ENCODE measurements around the gene KLHL18.

Gene KLHL18

GRCh38 chr3:47380601-47381316 is 98.0 kb downstream of the KLHL18 start, which contains the start of gene PTPN23:
Gene PTPN23, plus strand, starts transcription at chr3:47381021. Its CDS starts 76 bp downstream, at chr3:47381097.
- peak within 1 kb of the TSS; percentile 60 for H3K4me3 ChIP-seq (ENCODE audit: low read depth, low read length)
- TF ChIP-seq, protein P1, sequence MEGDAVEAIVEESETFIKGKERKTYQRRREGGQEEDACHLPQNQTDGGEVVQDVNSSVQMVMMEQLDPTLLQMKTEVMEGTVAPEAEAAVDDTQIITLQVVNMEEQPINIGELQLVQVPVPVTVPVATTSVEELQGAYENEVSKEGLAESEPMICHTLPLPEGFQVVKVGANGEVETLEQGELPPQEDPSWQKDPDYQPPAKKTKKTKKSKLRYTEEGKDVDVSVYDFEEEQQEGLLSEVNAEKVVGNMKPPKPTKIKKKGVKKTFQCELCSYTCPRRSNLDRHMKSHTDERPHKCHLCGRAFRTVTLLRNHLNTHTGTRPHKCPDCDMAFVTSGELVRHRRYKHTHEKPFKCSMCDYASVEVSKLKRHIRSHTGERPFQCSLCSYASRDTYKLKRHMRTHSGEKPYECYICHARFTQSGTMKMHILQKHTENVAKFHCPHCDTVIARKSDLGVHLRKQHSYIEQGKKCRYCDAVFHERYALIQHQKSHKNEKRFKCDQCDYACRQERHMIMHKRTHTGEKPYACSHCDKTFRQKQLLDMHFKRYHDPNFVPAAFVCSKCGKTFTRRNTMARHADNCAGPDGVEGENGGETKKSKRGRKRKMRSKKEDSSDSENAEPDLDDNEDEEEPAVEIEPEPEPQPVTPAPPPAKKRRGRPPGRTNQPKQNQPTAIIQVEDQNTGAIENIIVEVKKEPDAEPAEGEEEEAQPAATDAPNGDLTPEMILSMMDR (IDR thresholded peaks at IDR 0.05; ENCODE audit: low read depth, low read length): no peak
- H3K36me3 ChIP-seq: peaks cover 5% of the 10 kb centered on the region; the same call in 1 of the 2 replicates
- peak; percentile 99 for DNase-seq
- H3K27me3 ChIP-seq (ENCODE audit: insufficient read depth, low read depth, severe bottlenecking): no peaks in the 10 kb centered on the region
- no peaks in the 10 kb centered on the region for H3K9me3 ChIP-seq (ENCODE audit: severe bottlenecking)
- H3K27ac ChIP-seq: peak within 1 kb of the TSS; percentile 83

DNA sequence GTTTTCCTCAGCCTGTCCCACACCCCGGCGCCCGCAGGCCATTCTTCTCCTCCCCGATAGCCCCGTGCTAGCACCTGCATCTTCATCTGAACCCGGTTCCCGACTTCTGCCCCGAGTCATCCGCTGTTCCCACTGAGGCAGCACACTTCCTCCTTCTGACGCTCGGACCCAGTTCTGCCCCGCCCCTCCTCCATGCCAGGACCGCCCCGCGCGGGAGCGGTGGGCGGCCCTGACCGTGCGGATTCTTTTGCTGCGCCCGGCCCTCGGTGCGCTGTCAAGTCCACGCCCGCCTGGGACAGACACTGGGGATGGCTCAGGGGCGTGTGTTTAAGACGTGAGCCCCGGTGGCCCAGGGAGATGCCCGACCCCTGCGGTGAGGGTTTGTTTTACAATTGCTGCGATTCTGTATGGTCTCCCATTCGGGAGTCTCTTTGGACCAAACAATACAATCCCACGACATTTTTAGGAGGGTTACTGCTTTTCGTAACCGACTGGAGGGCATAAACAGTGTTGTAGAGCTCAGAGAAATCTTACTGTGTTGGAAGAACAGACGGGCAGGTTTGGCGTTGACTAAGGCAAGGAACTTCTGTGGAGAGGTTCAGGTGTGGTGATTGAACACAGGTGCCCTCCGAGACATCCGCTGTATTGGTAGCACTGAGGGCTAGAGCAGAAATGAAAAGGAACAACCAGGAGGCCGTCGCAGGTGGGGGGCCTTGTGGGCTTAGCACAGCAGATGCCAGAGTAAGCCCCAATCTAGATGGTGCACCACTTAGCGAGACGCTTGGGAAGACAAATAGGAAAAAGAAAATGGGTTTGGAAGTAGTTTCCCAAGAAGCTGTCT is 98.8 kb downstream of the KLHL18 start:
- peak overlapping the region; percentile 83 for H3K27ac ChIP-seq
- peak; percentile 92 for DNase-seq

DNA sequence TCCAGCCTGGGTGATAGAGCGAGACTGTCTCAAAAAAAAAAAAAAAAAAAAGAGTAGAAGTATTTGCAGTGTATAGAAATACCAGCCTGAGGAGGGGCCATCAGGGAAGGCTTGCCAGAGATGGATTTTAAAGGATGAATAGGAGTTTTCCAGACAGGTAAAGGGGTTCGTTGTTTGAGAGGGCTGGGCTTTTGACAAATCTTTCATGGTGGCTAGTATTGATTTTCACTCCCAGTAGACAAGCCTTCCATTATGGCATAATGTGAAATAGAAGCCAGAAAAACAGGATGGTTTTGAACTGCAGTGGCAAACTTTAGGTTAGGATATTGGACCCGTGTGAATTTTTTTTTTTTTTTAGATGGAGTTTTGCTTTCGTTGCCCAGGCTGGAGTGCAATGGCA is 101.7 kb downstream of the KLHL18 start:
- H3K36me3 ChIP-seq: peaks cover 22% of the 10 kb centered on the region
- TF ChIP-seq, protein P1 (IDR thresholded peaks at IDR 0.05; ENCODE audit: low read depth, low read length): no peak
- DNase-seq: no peak
- H3K27ac ChIP-seq: no peak overlapping the region
- no peaks in the 10 kb centered on the region for H3K27me3 ChIP-seq (ENCODE audit: insufficient read depth, low read depth, severe bottlenecking)
- H3K9me3 ChIP-seq (ENCODE audit: severe bottlenecking): no peaks in the 10 kb centered on the region
- H3K4me3 ChIP-seq (ENCODE audit: low read depth, low read length): no peak overlapping the region

More for the DNA sequence above, 98.8 kb downstream of the KLHL18 start:
- Histone ChIP-seq H3K4me3 (ENCODE audit: low read depth, low read length) (peak overlapping the region; percentile 60), H3K36me3 (peaks cover 7% of the 10 kb centered on the region; the same call in 1 of the 2 replicates), H3K9me3 (ENCODE audit: severe bottlenecking) (no peaks in the 10 kb centered on the region), H3K27me3 (ENCODE audit: insufficient read depth, low read depth, severe bottlenecking) (no peaks in the 10 kb centered on the region)
- TF ChIP-seq, protein P1 (IDR thresholded peaks at IDR 0.05; ENCODE audit: low read depth, low read length): no peak

- no peaks in the 10 kb centered on the region for H3K27me3 ChIP-seq (ENCODE audit: insufficient read depth, low read depth, severe bottlenecking)
- H3K9me3 ChIP-seq (ENCODE audit: severe bottlenecking): no peaks in the 10 kb centered on the region
- TF ChIP-seq, protein P1 (IDR thresholded peaks at IDR 0.05; ENCODE audit: low read depth, low read length): no peak
- peaks cover 22% of the 10 kb centered on the region for H3K36me3 ChIP-seq
- no peak overlapping the region for H3K4me3 ChIP-seq (ENCODE audit: low read depth, low read length)
- H3K27ac ChIP-seq: no peak overlapping the region
- DNase-seq: no peak
Measured at GRCh38 chr3:47385007-47385406, 102.3 kb downstream of the KLHL18 start.

DNA sequence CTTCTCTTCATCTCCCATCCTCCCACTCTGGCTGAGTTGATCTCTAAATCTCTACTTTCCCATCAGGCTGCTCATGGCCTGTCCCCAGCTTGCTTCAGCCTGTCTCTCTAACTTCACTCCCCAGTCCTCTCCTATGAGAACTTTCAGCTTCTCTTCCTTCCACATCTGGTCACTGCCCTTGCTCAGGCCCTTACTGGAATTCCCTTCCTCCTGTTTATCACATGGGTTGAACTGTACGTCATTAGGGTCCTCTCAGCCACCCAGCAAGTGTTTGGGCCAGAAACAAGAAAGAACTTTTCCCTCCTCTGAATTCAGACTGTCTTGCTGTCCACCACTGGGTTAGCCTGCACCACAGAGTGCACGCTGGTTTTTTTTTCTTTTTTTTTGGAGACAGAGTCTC is 103.1 kb downstream of the KLHL18 start:
- no peaks in the 10 kb centered on the region for H3K27me3 ChIP-seq (ENCODE audit: insufficient read depth, low read depth, severe bottlenecking)
- peaks cover 22% of the 10 kb centered on the region for H3K36me3 ChIP-seq
- H3K9me3 ChIP-seq (ENCODE audit: severe bottlenecking): no peaks in the 10 kb centered on the region
- TF ChIP-seq, protein P1 (IDR thresholded peaks at IDR 0.05; ENCODE audit: low read depth, low read length): no peak
- no peak for DNase-seq
- no peak overlapping the region for H3K27ac ChIP-seq
- H3K4me3 ChIP-seq (ENCODE audit: low read depth, low read length): no peak overlapping the region
